Activated CD8-positive, alpha-beta memory T cell treated with anti-CD3 and anti-CD28 coated beads for 48 hours (primary cell): ENCODE data around the gene PHF2.
"Not testable (repeated sequence)": the region's sequence is repeated elsewhere in the genome, so short reads cannot be mapped to it uniquely, and the experiment has no call there.

Experiments
- DNase-seq, 3 experiments: peaks; one replicate each; pipeline ENCODE4 v3.0.0-alpha.2; 2020; ENCODE audit warnings: low read depth in 2 of 3, low spot score in 2 of 3

PHF2 gene

DNA sequence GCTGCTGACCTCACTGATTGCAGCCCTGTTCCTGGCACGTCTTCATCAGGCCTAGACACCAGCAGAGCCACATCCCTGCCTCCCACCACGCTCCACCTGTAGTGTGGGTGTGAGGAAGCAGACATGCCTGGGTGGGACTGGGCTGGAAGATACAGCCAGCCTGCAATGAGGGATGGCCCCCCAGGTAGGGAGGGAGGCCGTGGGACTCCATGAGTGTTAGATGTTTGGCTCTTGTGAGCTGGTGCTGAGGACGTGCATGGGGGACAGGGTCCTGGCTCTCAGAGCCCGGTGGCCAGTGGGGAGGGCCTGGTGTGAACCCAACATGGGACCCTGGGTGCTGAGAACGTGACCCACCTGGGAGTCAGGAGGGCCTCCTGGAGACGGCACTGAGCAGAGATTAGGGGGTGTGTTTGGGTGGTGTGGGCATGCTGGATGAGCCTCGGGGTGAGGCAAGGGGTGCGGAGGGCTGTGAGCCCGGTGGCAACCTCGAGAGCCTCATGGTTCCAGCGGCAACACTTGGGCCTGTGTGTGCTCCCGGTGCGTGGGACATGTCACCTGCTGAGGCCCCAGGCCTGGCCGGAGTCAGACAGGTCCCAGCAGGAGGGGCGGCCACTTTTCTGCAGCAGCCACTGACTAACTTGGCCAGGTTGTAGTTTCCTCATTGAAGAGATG, 87.6 kb downstream of the PHF2 start:
- no peak for DNase-seq

DNA sequence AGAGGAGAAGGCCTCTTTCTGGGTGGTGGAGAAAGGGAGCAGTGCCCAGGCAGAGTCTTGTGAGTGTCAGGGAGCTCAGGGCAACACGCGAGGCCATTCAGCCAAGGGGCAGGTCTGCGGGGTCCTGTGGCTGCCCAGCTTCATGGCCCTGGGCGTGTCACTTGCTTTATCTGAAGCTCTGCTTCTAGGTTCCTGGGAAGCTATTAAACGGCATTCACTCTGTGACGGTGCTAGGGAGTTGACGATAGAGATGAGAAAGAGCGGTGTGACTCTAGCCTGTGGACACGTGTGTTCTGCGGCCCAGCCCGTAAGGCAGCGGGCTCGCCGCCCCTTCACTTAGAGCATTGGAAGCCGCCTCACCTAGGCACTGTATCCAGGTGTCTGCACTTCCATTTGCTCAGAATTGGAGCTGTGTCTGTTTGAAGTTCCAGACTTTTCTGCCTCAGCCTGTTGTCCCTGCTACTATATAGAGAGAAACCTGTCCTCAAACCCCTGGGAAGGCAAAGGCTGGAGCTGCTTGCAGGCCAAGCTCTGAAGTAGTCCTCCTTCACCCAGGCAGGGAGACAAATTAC, 88.3 kb downstream of the PHF2 start:
- DNase-seq: no peak

- no peak for DNase-seq
Observed at GRCh38 chr9:93665128-93665636, 88.8 kb downstream of the PHF2 start.

DNA sequence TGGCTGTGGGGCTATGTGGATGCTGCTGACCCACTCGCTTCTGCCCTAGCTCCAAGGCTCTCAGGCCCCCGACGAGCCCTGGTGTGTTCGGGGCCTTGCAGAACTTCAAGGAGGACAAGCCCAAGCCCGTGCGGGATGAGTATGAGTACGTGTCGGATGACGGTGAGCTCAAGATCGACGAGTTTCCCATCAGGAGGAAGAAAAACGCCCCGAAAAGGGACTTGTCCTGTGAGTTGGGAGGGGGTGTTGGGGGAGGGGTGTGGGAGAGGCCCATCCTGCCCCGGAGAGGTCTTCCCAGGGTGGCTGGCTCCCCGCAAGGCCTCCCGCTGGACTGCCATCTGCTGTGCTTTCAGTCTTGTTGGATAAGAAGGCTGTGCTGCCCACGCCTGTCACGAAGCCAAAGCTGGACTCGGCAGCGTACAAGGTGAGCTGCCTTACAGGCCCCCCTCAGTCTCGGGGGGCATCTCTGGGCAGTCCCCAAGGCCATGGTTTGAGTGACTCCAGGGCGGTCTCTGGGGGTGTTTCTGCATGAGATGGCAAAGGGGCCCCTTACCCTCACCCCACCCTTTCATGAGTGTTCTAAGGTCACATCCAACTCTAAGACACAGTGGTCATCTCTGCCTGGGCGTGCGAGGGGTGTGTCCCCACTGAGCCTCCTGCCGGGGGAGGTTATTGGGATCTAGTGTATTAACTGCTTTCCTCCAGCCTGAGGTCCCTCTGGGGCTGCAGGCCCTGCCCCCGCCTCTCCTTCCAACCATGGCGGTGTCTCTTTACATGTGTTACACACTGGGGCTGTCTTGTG, 89.5 kb downstream of the PHF2 start:
- no peak for DNase-seq

DNA sequence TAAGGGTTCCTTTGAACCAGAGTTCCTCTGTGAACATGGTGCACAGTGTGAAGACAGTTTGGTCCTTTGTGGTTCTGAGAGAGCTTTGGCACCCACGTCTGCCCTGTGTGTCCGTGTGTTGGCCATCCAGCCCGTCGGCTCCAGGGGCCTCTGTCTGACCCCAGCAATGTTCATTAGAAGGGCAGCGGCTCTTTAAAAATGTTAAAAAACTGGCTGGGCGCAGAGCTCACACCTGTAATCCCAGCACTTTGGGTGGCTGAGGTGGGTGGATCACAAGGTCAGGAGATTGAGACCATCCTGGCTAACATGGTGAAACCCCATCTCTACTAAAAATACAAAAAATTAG, 90.0 kb downstream of the PHF2 start:
- not testable (repeated sequence) for DNase-seq

GRCh38 chr9:93667006-93667405, 90.6 kb downstream of the PHF2 start:
- no peak for DNase-seq

DNA sequence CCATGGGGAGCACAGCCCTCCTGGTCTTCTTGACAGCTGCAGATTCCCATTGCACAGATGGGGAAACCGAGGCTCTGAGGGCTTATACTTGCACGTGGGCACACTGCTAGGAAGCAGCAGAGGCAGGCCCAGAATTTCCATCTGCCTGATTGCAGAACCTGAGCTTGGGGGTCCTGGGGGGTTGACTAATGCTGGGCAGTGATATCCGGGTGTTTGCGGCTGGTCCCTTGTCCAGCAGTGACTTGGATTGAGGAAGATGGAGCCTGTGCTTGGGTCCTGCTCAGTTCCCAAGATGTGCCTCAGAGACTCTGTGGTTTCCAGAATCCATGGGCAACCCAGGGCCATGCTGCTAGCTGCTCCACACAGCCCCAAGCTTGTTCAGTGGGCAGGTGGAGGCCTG, 91.2 kb downstream of the PHF2 start:
- no peak for DNase-seq

- no peak for DNase-seq
Observed at GRCh38 chr9:93668261-93668871, 92.0 kb downstream of the PHF2 start.

DNA sequence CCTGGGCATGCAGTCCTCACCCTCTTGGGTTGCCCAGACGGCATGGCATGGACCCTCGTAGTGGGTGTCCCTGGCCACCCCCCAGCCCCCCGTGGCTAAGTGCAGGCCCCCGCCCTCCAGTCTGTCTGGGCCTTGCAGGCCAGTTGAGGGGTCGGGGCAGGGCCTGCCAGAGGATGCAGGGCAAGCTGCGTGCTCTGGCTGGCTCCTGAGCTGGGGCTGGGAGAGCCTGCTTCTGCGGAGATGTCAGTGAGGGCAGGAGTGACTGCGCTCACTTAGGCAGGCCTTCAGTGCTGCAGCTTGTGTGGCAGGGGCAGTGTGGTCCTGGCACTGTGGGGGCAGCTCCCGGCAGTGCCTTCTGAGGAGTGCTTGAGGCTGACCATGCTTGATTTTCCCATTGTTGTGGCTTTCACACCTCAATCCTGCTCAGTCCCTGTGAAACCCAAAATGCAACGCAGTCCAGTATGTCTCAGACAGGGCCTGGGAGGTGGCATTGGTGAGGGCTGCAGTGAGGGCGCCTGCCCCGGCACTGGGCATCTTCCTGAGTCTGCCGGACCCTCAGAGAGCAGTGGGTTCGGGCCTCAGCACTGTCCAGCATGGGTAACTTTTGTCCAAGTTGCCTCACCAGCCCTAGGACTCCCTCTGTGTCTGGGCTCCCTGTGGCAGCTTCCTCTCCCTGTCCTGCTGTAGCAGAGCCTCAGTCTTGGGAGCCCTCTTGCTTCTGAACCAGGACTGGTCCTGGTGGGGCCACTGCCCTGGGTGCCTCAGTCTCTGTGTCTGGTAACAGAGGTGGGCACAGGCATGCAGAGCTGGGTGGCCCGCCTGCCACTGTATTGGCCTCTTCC, 93.0 kb downstream of the PHF2 start:
- DNase-seq: no peak

GRCh38 chr9:93669958-93670207, 93.5 kb downstream of the PHF2 start:
- DNase-seq: no peak

GRCh38 chr9:93670208-93671019, 94.0 kb downstream of the PHF2 start:
- DNase-seq: no peak

GRCh38 chr9:93671020-93671338, 94.6 kb downstream of the PHF2 start:
- no peak for DNase-seq

DNA sequence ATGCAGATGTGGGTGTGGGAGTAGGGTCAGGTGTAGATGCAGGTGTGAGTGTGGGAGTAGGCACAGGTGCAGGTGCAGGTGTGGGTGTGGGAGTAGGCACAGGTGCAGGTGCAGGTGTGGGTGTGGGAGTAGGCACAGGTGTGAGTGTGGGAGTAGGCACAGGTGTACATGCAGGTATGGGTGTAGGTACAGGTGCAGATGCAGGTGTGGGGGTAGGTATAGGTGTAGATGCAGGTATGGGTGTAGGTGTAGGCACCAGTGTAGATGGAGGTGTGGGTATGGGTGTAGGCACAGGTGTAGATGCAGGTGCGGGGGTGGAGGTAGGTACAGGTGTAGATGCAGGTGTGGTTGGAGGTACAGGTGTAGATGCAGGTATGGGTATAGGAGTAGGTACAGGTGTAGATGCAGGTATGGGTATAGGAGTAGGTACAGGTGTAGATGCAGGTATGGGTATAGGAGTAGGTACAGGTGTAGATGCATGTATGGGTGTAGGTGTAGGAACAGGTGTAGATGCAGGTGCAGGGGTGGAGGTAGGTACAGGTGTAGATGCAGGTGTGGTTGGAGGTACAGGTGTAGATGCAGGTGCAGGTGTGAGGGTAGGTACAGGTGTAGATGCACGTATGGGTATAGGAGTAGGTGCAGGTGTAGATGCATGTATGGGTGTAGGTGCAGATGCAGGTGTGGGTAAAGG, 96.1 kb downstream of the PHF2 start:
- not testable (repeated sequence) for DNase-seq

- DNase-seq: no peak
Observed at GRCh38 chr9:93673021-93673838, 96.8 kb downstream of the PHF2 start.

- no peak for DNase-seq
Observed at GRCh38 chr9:93673839-93674334, 97.5 kb downstream of the PHF2 start.

- DNase-seq: no peak
Observed at GRCh38 chr9:93674580-93675335, 98.4 kb downstream of the PHF2 start.

DNA sequence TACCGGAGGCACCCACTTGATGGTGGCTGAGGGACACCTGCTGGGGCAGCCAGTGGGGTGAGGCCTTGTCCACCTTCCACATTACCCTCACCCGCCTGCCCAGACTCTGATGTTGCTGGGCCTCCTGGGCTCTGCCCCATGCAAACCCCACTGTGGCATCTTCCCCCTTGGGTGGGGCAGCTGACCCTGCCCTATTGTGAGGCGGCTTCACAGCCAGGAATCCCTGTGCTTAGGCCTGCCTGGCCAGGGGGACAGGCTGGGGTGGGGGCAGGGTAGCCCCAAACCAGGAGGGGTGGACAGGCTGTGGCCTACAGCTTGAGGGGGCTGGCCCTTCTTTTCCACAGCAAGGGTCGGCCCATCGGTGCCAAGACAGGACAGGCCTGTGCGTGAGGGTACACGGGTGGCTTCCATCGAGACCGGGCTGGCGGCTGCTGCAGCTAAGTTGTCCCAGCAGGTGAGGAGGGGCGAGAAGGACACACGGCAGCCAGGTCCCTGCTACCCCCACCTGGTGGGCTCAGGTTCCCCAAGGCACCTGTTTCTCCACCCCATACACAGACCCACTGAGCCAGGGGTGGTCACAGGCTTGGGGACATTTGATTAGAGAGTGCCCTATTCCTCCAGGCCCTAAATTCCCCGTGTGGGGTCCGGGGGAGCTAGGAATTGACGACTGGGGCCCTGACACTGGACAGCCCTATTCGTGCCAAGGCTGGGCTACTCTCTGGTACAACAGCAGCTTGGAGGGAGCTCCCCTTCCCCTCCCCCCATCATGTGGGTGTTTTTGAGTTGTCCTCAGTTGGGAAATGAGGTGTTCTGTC, 99.2 kb downstream of the PHF2 start:
- no peak for DNase-seq
